NCI-H748 (cell line): ENCODE measurements around the gene BGLAP.
A peak's percentile ranks its signal among the peaks of the same experiment; 100 is the strongest.
"Not testable (repeated sequence)": the region's sequence is repeated elsewhere in the genome, so short reads cannot be mapped to it uniquely, and the experiment has no call there.

Experiments
- DNase-seq: peaks from one replicate; lab custom pipeline; 2025; ENCODE audit not compliant: unreplicated experiment; lab: John Stamatoyannopoulos, UW

The BGLAP gene

GRCh38 chr1:156241926-156242325, at the start of gene BGLAP:
TSS of gene BGLAP (plus strand) at chr1:156242184. CDS start at chr1:156242232, 48 bp downstream.
- DNase-seq = no peak

- DNase-seq = no peak
These were observed 48.8 kb upstream of the BGLAP start for GRCh38 chr1:156193208-156193487.

GRCh38 chr1:156193488-156194299, 48.3 kb upstream of the BGLAP start, which contains the start of gene SLC25A44:
TSS of gene SLC25A44 (plus strand) at chr1:156194104. CDS start at chr1:156199848, 5,744 bp downstream.
- peak; percentile 99 for DNase-seq

GRCh38 chr1:156194300-156194652, 47.7 kb upstream of the BGLAP start:
- peak; percentile 24 for DNase-seq

GRCh38 chr1:156195853-156196252, 46.1 kb upstream of the BGLAP start:
- DNase-seq = no peak

GRCh38 chr1:156196445-156196844, 45.5 kb upstream of the BGLAP start:
- DNase-seq = no peak

- no peak for DNase-seq
These were observed 43.1 kb upstream of the BGLAP start for GRCh38 chr1:156198831-156199349.

GRCh38 chr1:156200044-156200443, 41.9 kb upstream of the BGLAP start:
- DNase-seq = no peak

GRCh38 chr1:156203331-156203730, 38.7 kb upstream of the BGLAP start:
- no peak for DNase-seq

- no peak for DNase-seq
These were observed 37.3 kb upstream of the BGLAP start for GRCh38 chr1:156204686-156205085.

GRCh38 chr1:156211243-156211642, 30.7 kb upstream of the BGLAP start:
- DNase-seq = no peak

GRCh38 chr1:156212130-156212529, 29.9 kb upstream of the BGLAP start:
- peak; percentile 19 for DNase-seq

- peak; percentile 97 for DNase-seq
These were observed 28.9 kb upstream of the BGLAP start, which contains the start of gene PMF1 for GRCh38 chr1:156212833-156213643. TSS of gene PMF1 (plus strand) at chr1:156213007. CDS start at chr1:156213016, 9 bp downstream.

GRCh38 chr1:156213644-156213966, 28.4 kb upstream of the BGLAP start:
- DNase-seq = no peak

GRCh38 chr1:156214024-156214748, 27.8 kb upstream of the BGLAP start:
- peak; percentile 12 for DNase-seq

- not testable (repeated sequence) for DNase-seq
These were observed 25.5 kb upstream of the BGLAP start for GRCh38 chr1:156216361-156217086.

- no peak for DNase-seq
These were observed 24.1 kb upstream of the BGLAP start for GRCh38 chr1:156217871-156218270.

GRCh38 chr1:156220226-156220625, 21.8 kb upstream of the BGLAP start:
- no peak for DNase-seq

GRCh38 chr1:156221986-156222692, 19.8 kb upstream of the BGLAP start:
- DNase-seq = no peak

GRCh38 chr1:156225677-156226014, 16.3 kb upstream of the BGLAP start:
- DNase-seq = no peak
